SK-N-SH treated with all-trans-retinoic acid at 6 μM for 48 hours (cell line): ENCODE results near the gene MCRS1.

Experiments
- ATAC-seq: fragments of 200-7000 bp; cut with Tn5 transposase; 3 replicates; pipeline ENCODE4 v1.9.1; 2020; ENCODE audit warnings: mild to moderate bottlenecking, moderate library complexity
- ARNTL ChIP-seq: fragments of 450-650 bp; formaldehyde crosslinking; IDR thresholded peaks from 2 replicates; pipeline ENCODE4 v1.5.0; 2020; ENCODE audit warnings: low read depth, mild to moderate bottlenecking, moderate library complexity, borderline replicate concordance
- BACH2 ChIP-seq: fragments of 250-450 bp; sonication (Bioruptor Pico); IDR thresholded peaks from 2 replicates; pipeline ENCODE4 v1.9.0; 2021; ENCODE audit warnings: mild to moderate bottlenecking, borderline replicate concordance
- CSDC2 ChIP-seq: fragments of 250-450 bp; sonication (Bioruptor Pico); IDR thresholded peaks from 2 replicates; pipeline ENCODE4 v1.5.0; 2020; ENCODE audit warnings: mild to moderate bottlenecking, moderate library complexity
- ESRRG ChIP-seq: fragments of 250-450 bp; sonication (Bioruptor Pico); IDR thresholded peaks from 2 replicates; pipeline ENCODE4 v1.6.1; 2021; ENCODE audit warnings: mild to moderate bottlenecking
- GLIS3 ChIP-seq: fragments of 250-450 bp; sonication (Bioruptor Pico); IDR thresholded peaks from 2 replicates; pipeline ENCODE4 v1.5.0; 2020; ENCODE audit warnings: mild to moderate bottlenecking, moderate library complexity
- ISL1 ChIP-seq: fragments of 250-450 bp; sonication (Bioruptor Pico); IDR thresholded peaks from 2 replicates; pipeline ENCODE4 v2.1.2; 2022; ENCODE audit warnings: mild to moderate bottlenecking, moderate library complexity
- OSR1 ChIP-seq: fragments of 250-450 bp; sonication (Bioruptor Pico); IDR thresholded peaks from 2 replicates; pipeline ENCODE4 v1.8.0; 2022; ENCODE audit warnings: moderate library complexity, mild to moderate bottlenecking, inconsistent platforms
- PATZ1 ChIP-seq: fragments of 250-450 bp; sonication (Bioruptor Pico); IDR thresholded peaks from 2 replicates; pipeline ENCODE4 v1.8.0; 2020; ENCODE audit warnings: mild to moderate bottlenecking, moderate library complexity, borderline replicate concordance
- POU6F1 ChIP-seq: fragments of 250-450 bp; sonication (Bioruptor Pico); IDR thresholded peaks from 2 replicates; pipeline ENCODE4 v1.8.0; 2021; ENCODE audit warnings: low read depth, mild to moderate bottlenecking, moderate library complexity, borderline replicate concordance
- RARB ChIP-seq: fragments of 250-450 bp; sonication (Bioruptor Pico); IDR thresholded peaks from 2 replicates; pipeline ENCODE4 v1.8.0; 2021; ENCODE audit warnings: mild to moderate bottlenecking, moderate library complexity
- TCF4 ChIP-seq: fragments of 250-450 bp; sonication (Bioruptor Pico); IDR thresholded peaks from 2 replicates; pipeline ENCODE4 v1.8.0; 2021; ENCODE audit warnings: mild to moderate bottlenecking, moderate library complexity, borderline replicate concordance
- TOX ChIP-seq: fragments of 250-450 bp; sonication (Bioruptor Pico); IDR thresholded peaks from 2 replicates; pipeline ENCODE4 v1.8.0; 2021; ENCODE audit warnings: mild to moderate bottlenecking, moderate library complexity, borderline replicate concordance
- TSHZ2 ChIP-seq: fragments of 250-450 bp; sonication (Bioruptor Pico); IDR thresholded peaks from 2 replicates; pipeline ENCODE4 v1.5.0; 2020; ENCODE audit warnings: mild to moderate bottlenecking, moderate library complexity
- ZC3H10 ChIP-seq: fragments of 250-450 bp; sonication (Bioruptor Pico); IDR thresholded peaks from 2 replicates; pipeline ENCODE4 v1.5.1; 2021; ENCODE audit warnings: mild to moderate bottlenecking, moderate library complexity
- ZFP3 ChIP-seq: fragments of 250-450 bp; sonication (Bioruptor Pico); IDR thresholded peaks from 2 replicates; pipeline ENCODE4 v1.5.0; 2020; ENCODE audit warnings: mild to moderate bottlenecking, moderate library complexity
- ZFP30 ChIP-seq: fragments of 450-650 bp; formaldehyde crosslinking; IDR thresholded peaks from 2 replicates; pipeline ENCODE4 v1.5.0; 2022; ENCODE audit warnings: mild to moderate bottlenecking, moderate library complexity
- ZNF565 ChIP-seq: fragments of 450-650 bp; formaldehyde crosslinking; conservative IDR thresholded peaks from 2 replicates; pipeline ENCODE4 v1.5.0; 2020; ENCODE audit warnings: low read depth, mild to moderate bottlenecking, moderate library complexity
- ZNF70 ChIP-seq: fragments of 450-650 bp; formaldehyde crosslinking; IDR thresholded peaks from 2 replicates; pipeline ENCODE4 v1.5.0; 2020; ENCODE audit warnings: mild to moderate bottlenecking, moderate library complexity
- ZNF8 ChIP-seq: fragments of 450-650 bp; formaldehyde crosslinking; IDR thresholded peaks from 2 replicates; pipeline ENCODE4 v1.5.0; 2020; ENCODE audit warnings: mild to moderate bottlenecking, moderate library complexity
- TF ChIP-seq, protein P1 (sequence below): fragments of 250-450 bp; sonication (Bioruptor Pico); IDR thresholded peaks from 2 replicates; pipeline ENCODE4 v1.5.1; 2021; ENCODE audit warnings: mild to moderate bottlenecking, moderate library complexity
- TF ChIP-seq, protein P2 (sequence below): fragments of 250-450 bp; sonication (Bioruptor Pico); IDR thresholded peaks from 2 replicates; pipeline ENCODE4 v1.5.1; 2020; ENCODE audit warnings: low read depth, mild to moderate bottlenecking, moderate library complexity

The MCRS1 gene

GRCh38 chr12:49584591-49584990, 16.6 kb upstream of the MCRS1 start:
- ATAC-seq, result no peak
- TF ChIP-seq RARB (CRISPR knock-in tag), result no peak
- no peak for TF ChIP-seq POU6F1
- no peak for TF ChIP-seq ZFP3 (CRISPR knock-in tag)
- TF ChIP-seq, protein P1, sequence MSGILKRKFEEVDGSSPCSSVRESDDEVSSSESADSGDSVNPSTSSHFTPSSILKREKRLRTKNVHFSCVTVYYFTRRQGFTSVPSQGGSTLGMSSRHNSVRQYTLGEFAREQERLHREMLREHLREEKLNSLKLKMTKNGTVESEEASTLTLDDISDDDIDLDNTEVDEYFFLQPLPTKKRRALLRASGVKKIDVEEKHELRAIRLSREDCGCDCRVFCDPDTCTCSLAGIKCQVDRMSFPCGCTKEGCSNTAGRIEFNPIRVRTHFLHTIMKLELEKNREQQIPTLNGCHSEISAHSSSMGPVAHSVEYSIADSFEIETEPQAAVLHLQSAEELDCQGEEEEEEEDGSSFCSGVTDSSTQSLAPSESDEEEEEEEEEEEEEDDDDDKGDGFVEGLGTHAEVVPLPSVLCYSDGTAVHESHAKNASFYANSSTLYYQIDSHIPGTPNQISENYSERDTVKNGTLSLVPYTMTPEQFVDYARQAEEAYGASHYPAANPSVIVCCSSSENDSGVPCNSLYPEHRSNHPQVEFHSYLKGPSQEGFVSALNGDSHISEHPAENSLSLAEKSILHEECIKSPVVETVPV (CRISPR knock-in tag), result no peak
- TF ChIP-seq ZNF8 (CRISPR knock-in tag), result no peak
- no peak for TF ChIP-seq OSR1 (CRISPR knock-in tag)
- TF ChIP-seq ESRRG, result no peak
- TF ChIP-seq PATZ1 (CRISPR knock-in tag), result no peak

DNA sequence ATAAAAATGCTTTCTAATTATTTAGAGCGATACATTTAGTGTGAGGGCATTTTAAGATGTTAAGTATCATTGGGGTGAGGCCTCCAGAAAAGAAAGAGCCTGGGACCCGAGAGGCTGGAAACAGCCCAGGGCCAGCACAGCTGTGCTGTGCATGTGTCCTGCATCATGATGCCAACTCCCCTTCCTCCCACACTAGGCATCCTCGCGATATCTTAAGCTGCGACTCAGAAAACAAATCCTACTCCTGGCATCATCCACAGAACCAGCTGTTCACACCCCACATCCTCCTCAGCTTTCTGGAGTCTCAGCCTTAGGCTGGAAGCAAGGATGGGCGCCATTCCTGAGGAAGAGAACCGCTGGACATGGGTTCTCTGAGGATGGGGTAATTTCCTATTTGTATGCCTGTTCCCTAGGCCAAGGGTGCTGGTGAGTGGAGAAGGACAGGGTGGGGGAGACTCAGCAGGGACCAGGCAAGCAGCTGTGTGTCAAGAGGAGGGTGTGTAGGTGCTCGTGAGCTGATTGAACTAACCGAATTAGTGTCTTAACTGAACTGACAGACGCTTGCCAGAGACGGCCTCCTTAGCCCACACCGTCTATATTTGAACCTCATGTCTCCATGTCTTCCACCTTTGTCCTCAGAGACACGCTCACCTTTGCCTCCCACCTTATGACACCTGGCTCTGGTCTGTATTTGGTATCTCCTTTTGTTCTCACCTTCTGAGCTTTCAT, 15.6 kb upstream of the MCRS1 start:
- no peak for ATAC-seq
- TF ChIP-seq ISL1 (CRISPR knock-in tag) (no peak), ZNF565 (no peak), TOX (CRISPR knock-in tag) (no peak), ZNF8 (CRISPR knock-in tag) (no peak), ARNTL (CRISPR knock-in tag) (no peak), OSR1 (CRISPR knock-in tag) (no peak), ZFP30 (CRISPR knock-in tag) (no peak), TCF4 (CRISPR knock-in tag) (no peak), BACH2 (CRISPR knock-in tag) (no peak)
- TF ChIP-seq, protein P1 (CRISPR knock-in tag), result no peak

- peak; percentile 63 for ATAC-seq
- TF ChIP-seq CSDC2 (CRISPR knock-in tag) (no peak), ZC3H10 (CRISPR knock-in tag) (no peak), ZFP30 (CRISPR knock-in tag) (no peak), ISL1 (CRISPR knock-in tag) (no peak), ARNTL (CRISPR knock-in tag) (no peak)
These were observed 14.9 kb upstream of the MCRS1 start for GRCh38 chr12:49582850-49583249.

GRCh38 chr12:49582201-49582600, 14.3 kb upstream of the MCRS1 start:
- no peak for ATAC-seq
- no peak for TF ChIP-seq TSHZ2 (CRISPR knock-in tag)
- no peak for TF ChIP-seq GLIS3
- TF ChIP-seq TOX (CRISPR knock-in tag), result no peak
- no peak for TF ChIP-seq PATZ1 (CRISPR knock-in tag)
- TF ChIP-seq ZNF565, result no peak
- no peak for TF ChIP-seq ZNF70 (CRISPR knock-in tag)
- TF ChIP-seq OSR1 (CRISPR knock-in tag), result no peak
- no peak for TF ChIP-seq RARB (CRISPR knock-in tag)
- TF ChIP-seq, protein P2, sequence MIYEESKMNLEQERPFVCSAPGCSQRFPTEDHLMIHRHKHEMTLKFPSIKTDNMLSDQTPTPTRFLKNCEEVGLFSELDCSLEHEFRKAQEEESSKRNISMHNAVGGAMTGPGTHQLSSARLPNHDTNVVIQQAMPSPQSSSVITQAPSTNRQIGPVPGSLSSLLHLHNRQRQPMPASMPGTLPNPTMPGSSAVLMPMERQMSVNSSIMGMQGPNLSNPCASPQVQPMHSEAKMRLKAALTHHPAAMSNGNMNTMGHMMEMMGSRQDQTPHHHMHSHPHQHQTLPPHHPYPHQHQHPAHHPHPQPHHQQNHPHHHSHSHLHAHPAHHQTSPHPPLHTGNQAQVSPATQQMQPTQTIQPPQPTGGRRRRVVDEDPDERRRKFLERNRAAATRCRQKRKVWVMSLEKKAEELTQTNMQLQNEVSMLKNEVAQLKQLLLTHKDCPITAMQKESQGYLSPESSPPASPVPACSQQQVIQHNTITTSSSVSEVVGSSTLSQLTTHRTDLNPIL (CRISPR knock-in tag), result no peak
- no peak for TF ChIP-seq TCF4 (CRISPR knock-in tag)
- no peak for TF ChIP-seq ZFP3 (CRISPR knock-in tag)
